ENCODE measurements around the gene PIM2.

PIM2 gene

DNA sequence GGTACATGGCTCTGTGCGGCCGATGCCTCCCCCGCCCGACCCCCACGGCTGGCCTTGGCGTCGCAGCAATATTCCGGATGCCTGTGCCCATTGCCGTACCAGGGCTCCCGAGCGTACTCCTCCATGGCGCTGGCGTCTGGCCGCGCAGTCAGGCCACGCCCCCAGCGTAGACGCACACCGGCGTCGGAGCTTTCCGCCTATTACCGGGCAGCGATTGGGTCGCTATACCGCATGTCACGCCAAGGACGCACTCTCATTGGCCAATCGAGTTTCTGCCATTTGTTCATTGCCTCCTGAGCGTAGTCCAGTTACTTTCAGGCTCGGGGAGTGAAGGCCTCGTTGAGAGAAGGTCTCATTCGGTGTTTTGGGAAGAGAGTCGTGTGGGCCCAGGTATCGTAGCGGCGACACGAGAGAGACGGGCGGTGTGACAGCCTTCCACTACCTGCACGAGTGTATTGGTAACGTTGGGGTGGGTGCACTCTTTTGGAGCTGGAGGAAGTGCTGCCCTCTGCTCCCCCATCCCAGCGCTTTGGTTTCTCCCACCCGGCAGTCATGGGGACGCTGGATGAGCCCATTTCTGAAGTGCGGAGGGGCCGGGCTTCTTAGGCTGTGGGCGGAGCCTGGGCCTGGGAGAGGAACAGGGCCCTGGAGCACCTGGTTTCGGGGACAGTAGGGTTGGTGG is 21.1 kb downstream of the PIM2 start, which contains the start of the genes PQBP1 and TIMM17B:
TSS of gene PQBP1 (plus strand) at position 306 of the 682 bp plus-strand sequence. CDS start 580 bp downstream, outside the sequence.
TSS of gene TIMM17B (minus strand) at position 144 of the 682 bp plus-strand sequence. CDS start at position 125, 19 bp downstream.
- H3K9me3 ChIP-seq (ENCODE audit: low read depth, low read length) = no peaks in the 10 kb centered on the region
- TF ChIP-seq FOXP2 (optimal IDR thresholded peaks at IDR 0.05; ENCODE audit: control extremely low read depth, extremely low read length, insufficient read depth) (peak; percentile 28), EZH2 (IDR thresholded peaks at IDR 0.05) (no peak), POLR2AphosphoS5 (IDR thresholded peaks at IDR 0.05; ENCODE audit: borderline replicate concordance, low read depth, low read length) (peak; percentile 89)
- H3K27ac ChIP-seq = peak within 1 kb of the TSS; percentile 92
- peak; percentile 89 for DNase-seq (ENCODE audit: low read depth, low spot score)
- H3K9ac ChIP-seq (ENCODE audit: insufficient read length) = peak within 1 kb of the TSS; percentile 87
- peak within 1 kb of the TSS; percentile 91 for H3K4me3 ChIP-seq
- peaks cover 17% of the 10 kb centered on the region; the same call in 1 of the 2 replicates for H3K36me3 ChIP-seq (ENCODE audit: insufficient read depth, low read length)

GRCh38 chrX:48897157-48897624 is 21.6 kb downstream of the PIM2 start:
- H3K9ac ChIP-seq (ENCODE audit: insufficient read length) = peak overlapping the region; percentile 87
- TF ChIP-seq FOXP2 (optimal IDR thresholded peaks at IDR 0.05; ENCODE audit: control extremely low read depth, extremely low read length, insufficient read depth) (no peak), POLR2AphosphoS5 (IDR thresholded peaks at IDR 0.05; ENCODE audit: borderline replicate concordance, low read depth, low read length) (no peak), EZH2 (IDR thresholded peaks at IDR 0.05) (no peak)
- H3K4me3 ChIP-seq = peak overlapping the region; percentile 91
- H3K36me3 ChIP-seq (ENCODE audit: insufficient read depth, low read length) = peaks cover 17% of the 10 kb centered on the region; the same call in 1 of the 2 replicates
- H3K9me3 ChIP-seq (ENCODE audit: low read depth, low read length) = no peaks in the 10 kb centered on the region
- DNase-seq (ENCODE audit: low read depth, low spot score) = no peak
- H3K27ac ChIP-seq = peak overlapping the region; percentile 92

DNA sequence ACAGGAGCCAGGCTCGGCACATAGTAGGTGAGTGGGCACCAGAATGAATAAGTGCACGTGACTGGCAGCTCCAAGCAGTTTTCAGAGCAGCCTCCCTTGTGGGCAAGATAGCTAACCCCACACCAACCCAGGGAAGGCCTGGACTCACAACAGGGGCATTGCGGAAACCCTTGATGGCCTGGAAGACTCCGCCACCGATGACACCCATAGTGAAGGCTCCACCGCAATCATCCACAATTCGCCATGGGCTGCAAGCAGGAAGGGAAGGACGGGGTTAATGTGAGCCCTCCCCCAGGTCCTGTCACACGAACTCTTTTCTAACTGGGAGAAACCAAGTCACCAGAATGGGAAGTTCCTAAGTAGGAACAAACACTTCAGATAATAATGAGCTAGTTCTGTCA is 22.2 kb downstream of the PIM2 start:
- peak overlapping the region; percentile 91 for H3K4me3 ChIP-seq
- H3K27ac ChIP-seq = peak overlapping the region; percentile 92; the same call in 1 of the 2 replicates
- H3K9ac ChIP-seq (ENCODE audit: insufficient read length) = peak overlapping the region; percentile 87
- TF ChIP-seq EZH2 (IDR thresholded peaks at IDR 0.05) = no peak
- no peak for TF ChIP-seq POLR2AphosphoS5 (IDR thresholded peaks at IDR 0.05; ENCODE audit: borderline replicate concordance, low read depth, low read length)
- no peak for TF ChIP-seq FOXP2 (optimal IDR thresholded peaks at IDR 0.05; ENCODE audit: control extremely low read depth, extremely low read length, insufficient read depth)
- H3K36me3 ChIP-seq (ENCODE audit: insufficient read depth, low read length) = peaks cover 13% of the 10 kb centered on the region; the same call in 1 of the 2 replicates
- DNase-seq (ENCODE audit: low read depth, low spot score) = no peak
- no peaks in the 10 kb centered on the region for H3K9me3 ChIP-seq (ENCODE audit: low read depth, low read length)

DNA sequence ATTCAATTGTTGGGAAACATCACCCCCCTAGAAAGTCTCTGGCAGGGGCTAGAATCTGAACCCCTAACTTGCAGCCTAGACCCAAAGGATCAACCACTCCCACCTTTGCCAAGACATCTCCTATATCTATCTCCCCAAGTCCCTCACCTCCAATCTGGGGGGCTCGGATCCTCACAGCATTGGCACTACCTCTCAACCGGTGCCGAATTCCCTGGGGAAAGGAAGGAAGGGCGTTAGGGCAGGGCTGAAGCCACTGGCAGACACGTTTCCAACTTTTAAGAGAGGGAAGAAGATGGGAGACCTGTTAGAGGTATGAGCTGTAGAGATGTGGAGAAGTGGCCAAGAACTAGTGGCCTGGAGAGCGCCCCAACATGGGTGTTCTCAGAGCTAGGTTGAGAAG is 23.9 kb downstream of the PIM2 start:
- peaks cover 6% of the 10 kb centered on the region; the same call in 1 of the 2 replicates for H3K36me3 ChIP-seq (ENCODE audit: insufficient read depth, low read length)
- TF ChIP-seq FOXP2 (optimal IDR thresholded peaks at IDR 0.05; ENCODE audit: control extremely low read depth, extremely low read length, insufficient read depth) (no peak), POLR2AphosphoS5 (IDR thresholded peaks at IDR 0.05; ENCODE audit: borderline replicate concordance, low read depth, low read length) (no peak), EZH2 (IDR thresholded peaks at IDR 0.05) (no peak)
- no peaks in the 10 kb centered on the region for H3K9me3 ChIP-seq (ENCODE audit: low read depth, low read length)
- DNase-seq (ENCODE audit: low read depth, low spot score) = no peak
- no peak overlapping the region for H3K4me3 ChIP-seq
- H3K9ac ChIP-seq (ENCODE audit: insufficient read length) = no peak overlapping the region
- no peak overlapping the region for H3K27ac ChIP-seq

DNA sequence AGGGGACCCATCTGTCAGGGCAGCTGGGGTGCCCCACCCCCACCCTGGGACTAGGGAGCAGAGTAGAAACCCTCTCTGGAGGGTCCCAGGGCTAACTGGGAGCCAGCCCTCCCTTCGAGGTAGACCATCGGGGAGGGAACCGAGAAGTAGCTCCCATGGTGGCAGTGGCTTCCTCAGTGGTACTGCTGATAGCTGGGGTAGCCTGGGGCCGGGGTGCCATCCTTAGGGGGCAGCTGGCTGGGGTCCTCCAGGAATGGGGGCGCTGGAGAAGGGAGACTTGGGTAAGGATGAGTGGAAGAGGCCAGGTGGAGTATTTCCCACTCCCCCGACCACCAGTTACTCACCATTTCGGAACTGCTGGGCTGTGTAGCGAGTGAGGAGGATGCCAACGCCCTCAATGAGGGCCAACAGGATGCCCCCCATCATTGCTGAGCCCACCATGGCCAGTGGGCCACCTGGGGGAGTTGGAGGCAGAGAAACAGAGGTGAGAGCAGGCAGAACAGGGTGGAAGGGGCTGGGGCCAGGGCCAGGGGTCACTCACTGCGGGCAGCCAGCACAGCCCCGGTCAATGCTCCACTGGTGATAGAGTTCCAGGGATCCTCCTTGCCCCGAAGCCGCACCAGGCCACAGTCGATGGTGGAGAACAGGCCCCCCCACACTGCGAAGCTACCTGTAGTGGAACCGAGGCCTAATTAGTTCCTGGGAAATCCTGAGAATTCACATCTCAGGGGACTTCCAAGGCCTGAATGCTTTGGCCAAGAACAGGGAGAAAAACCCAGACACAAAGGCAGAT is 25.1 kb downstream of the PIM2 start:
- no peak for TF ChIP-seq EZH2 (IDR thresholded peaks at IDR 0.05)
- no peak for TF ChIP-seq POLR2AphosphoS5 (IDR thresholded peaks at IDR 0.05; ENCODE audit: borderline replicate concordance, low read depth, low read length)
- no peak for TF ChIP-seq FOXP2 (optimal IDR thresholded peaks at IDR 0.05; ENCODE audit: control extremely low read depth, extremely low read length, insufficient read depth)
- H3K9ac ChIP-seq (ENCODE audit: insufficient read length) = no peak overlapping the region
- no peak for DNase-seq (ENCODE audit: low read depth, low spot score)
- no peaks in the 10 kb centered on the region for H3K9me3 ChIP-seq (ENCODE audit: low read depth, low read length)
- H3K4me3 ChIP-seq = no peak overlapping the region
- no peak overlapping the region for H3K27ac ChIP-seq
- no peaks in the 10 kb centered on the region; the same call in 1 of the 2 replicates for H3K36me3 ChIP-seq (ENCODE audit: insufficient read depth, low read length)

GRCh38 chrX:48892896-48893295 is 25.9 kb downstream of the PIM2 start:
- H3K9me3 ChIP-seq (ENCODE audit: low read depth, low read length) = no peaks in the 10 kb centered on the region
- TF ChIP-seq FOXP2 (optimal IDR thresholded peaks at IDR 0.05; ENCODE audit: control extremely low read depth, extremely low read length, insufficient read depth) (no peak), EZH2 (IDR thresholded peaks at IDR 0.05) (no peak), POLR2AphosphoS5 (IDR thresholded peaks at IDR 0.05; ENCODE audit: borderline replicate concordance, low read depth, low read length) (no peak)
- H3K36me3 ChIP-seq (ENCODE audit: insufficient read depth, low read length) = no peaks in the 10 kb centered on the region; the same call in 1 of the 2 replicates
- H3K4me3 ChIP-seq = no peak overlapping the region
- H3K27ac ChIP-seq = no peak overlapping the region
- no peak for DNase-seq (ENCODE audit: low read depth, low spot score)
- H3K9ac ChIP-seq (ENCODE audit: insufficient read length) = no peak overlapping the region

DNA sequence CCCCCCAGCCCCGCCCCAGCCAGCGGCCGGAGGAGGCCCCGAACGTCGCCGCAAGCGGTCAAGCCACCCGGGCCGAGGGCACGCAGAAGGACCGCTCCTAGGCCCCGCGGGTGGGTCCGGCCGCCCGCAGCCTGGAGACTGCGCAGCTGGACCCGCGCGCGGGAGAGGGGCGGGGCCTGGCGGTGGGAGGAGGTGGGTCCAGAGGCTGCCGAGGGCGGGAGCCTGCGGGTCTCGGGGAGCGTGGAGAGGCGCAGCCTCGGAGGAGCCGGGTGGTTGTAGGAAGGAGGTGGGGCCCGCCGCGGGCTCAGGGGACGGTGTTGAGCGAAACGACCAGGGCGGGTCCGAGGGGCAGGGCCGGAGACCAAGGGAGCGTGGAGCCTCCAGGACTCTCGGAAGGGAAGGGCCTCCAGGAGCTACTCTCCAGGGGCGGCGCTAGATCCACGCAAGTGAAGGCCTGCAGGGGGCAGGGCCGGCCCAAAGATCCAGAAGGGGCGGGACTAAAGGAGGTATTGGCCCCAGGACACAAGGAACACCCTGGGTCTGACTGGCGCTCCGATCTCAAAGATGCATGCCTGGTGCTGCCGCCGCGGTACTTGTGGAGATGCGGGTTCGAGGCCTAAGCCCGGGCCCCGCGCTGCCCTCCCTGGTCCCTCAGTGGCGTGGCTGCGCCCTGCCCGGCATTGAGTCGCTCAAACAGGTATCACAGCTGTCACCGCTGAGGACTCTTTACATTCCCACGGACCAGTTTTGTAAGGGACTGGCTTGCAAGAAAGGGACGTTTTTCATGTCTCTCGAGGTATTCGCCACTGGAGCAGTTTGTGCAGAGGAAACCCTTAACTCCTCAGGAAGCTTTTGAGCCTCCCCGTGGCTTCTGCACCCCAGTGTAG is 27.2 kb downstream of the PIM2 start:
- TF ChIP-seq POLR2AphosphoS5 (IDR thresholded peaks at IDR 0.05; ENCODE audit: borderline replicate concordance, low read depth, low read length) (peak; percentile 66; the same call in 1 of the 2 replicates), EZH2 (IDR thresholded peaks at IDR 0.05) (no peak), FOXP2 (optimal IDR thresholded peaks at IDR 0.05; ENCODE audit: control extremely low read depth, extremely low read length, insufficient read depth) (no peak)
- no peak for DNase-seq (ENCODE audit: low read depth, low spot score)
- peak overlapping the region; percentile 50 for H3K9ac ChIP-seq (ENCODE audit: insufficient read length)
- no peaks in the 10 kb centered on the region for H3K9me3 ChIP-seq (ENCODE audit: low read depth, low read length)
- H3K4me3 ChIP-seq = peak overlapping the region; percentile 77
- no peak overlapping the region for H3K27ac ChIP-seq
- no peaks in the 10 kb centered on the region; the same call in 1 of the 2 replicates for H3K36me3 ChIP-seq (ENCODE audit: insufficient read depth, low read length)
